Activated T-cell treated with anti-CD3 and anti-CD28 coated beads, Interleukin-2, amount 50 U/mL, for 72 hours (primary cell): ENCODE measurements around the gene SLC44A1. TPM values are rescaled to one million over a fixed set of nuclear protein-coding genes. Genes with fewer than 3 reads are reported as not detected.

Source experiments
- ATAC-seq, 2 donors: fragments of 150-1000 bp; cut with Tn5 transposase; replicated peaks in 1 of 2; 2 replicates each; pipeline ENCODE4 v1.10.0; 2021; ENCODE audit warnings: moderate library complexity in 2 of 2, mild to moderate bottlenecking in 1 of 2
- DNase-seq, 2 donors: peaks; one replicate each; pipeline ENCODE4 v3.0.0; 2021 to 2022; ENCODE audit warnings: mixed read lengths in 1 of 2
- H3K27ac Mint-ChIP-seq: one replicate; pipeline ENCODE4 v1.8.0; 2022; ENCODE audit warnings: mild to moderate bottlenecking, moderate library complexity, mixed read lengths
- H3K27me3 Mint-ChIP-seq: one replicate; pipeline ENCODE4 v1.8.0; 2022; ENCODE audit warnings: low read depth, mixed read lengths
- H3K36me3 Mint-ChIP-seq, 2 donors: one replicate each; pipeline ENCODE4 v1.8.0; 2022; ENCODE audit warnings: mixed read lengths in 2 of 2, mild to moderate bottlenecking in 1 of 2; ENCODE audit not compliant: insufficient read depth in 2 of 2
- H3K4me1 Mint-ChIP-seq: one replicate; pipeline ENCODE4 v1.8.0; 2022; ENCODE audit warnings: low read depth, mixed read lengths
- H3K4me3 Mint-ChIP-seq, 2 donors: one replicate each; pipeline ENCODE4 v1.8.0; 2022; ENCODE audit warnings: mild to moderate bottlenecking in 2 of 2, mixed read lengths in 2 of 2, moderate library complexity in 2 of 2
- H3K9me3 Mint-ChIP-seq, 2 donors: one replicate each; pipeline ENCODE4 v1.8.0; 2022; ENCODE audit warnings: mixed read lengths in 2 of 2
- total RNA-seq, 2 donors: library from RNA; stranded (reverse); gene quantifications; one replicate each; pipeline ENCODE4 v1.2.3, GENCODE V29; 2022

The SLC44A1 gene
- total RNA-seq, 2 donors from 2014 or later, result 10.0 to 11.8 TPM

DNA sequence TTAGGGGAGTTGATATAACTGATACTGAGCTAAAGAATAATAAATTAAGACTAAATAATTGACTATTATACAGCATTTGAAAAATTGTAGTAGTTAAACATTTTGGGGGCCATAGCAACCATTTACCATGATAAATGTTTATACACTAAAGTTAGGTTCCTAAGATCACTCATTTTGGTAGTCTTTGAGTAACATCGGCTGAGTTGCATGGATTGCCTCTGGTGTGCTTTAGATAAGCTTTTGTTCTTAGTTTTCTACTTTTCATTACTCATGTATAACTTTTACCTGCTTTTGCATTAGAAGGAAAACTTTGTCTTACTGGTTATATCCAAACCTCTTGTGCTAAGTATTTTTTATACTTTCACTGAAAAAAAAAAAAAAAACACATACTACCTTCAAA lies 101.2 kb downstream of the SLC44A1 start:
- Mint-ChIP-seq H3K4me1 (peaks cover 14% of the 10 kb centered on the region), H3K9me3 (no peaks in the 10 kb centered on the region), H3K27ac (no peak overlapping the region), H3K27me3 (no peaks in the 10 kb centered on the region), H3K4me3 (no peak overlapping the region), H3K36me3 (no peaks in the 10 kb centered on the region)
- ATAC-seq (no peak), DNase-seq (no peak)

DNA sequence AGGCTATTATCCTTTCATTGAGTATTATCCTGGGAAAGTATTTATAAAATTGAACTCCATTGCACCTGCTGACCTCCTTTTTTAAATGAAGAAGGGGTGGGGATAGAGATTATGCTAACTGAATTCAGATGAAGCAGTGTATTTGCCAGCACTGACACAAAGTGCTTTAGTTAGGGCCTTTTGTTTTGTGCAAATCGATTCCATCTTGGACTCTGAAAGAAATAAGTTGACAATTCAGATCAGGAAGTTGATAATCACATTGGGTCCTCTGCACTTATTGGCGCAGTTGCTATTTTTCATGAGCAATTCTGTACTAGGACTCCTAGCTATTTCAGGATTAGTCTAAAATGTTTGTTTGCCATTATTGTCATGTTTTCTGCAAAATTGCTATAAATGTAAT lies 101.8 kb downstream of the SLC44A1 start:
- H3K27me3 Mint-ChIP-seq, result no peaks in the 10 kb centered on the region

GRCh38 chr9:105354448-105354847 lies 110.0 kb downstream of the SLC44A1 start:
- H3K9me3 Mint-ChIP-seq, result no peaks in the 10 kb centered on the region
- ATAC-seq (no peak), DNase-seq (no peak)
- peaks cover 13% of the 10 kb centered on the region for H3K27me3 Mint-ChIP-seq
- peaks cover 0 to 3% of the 10 kb centered on the region in 2 donors for H3K36me3 Mint-ChIP-seq
- H3K27ac Mint-ChIP-seq, result no peak overlapping the region
- peaks cover under 1% of the 10 kb centered on the region for H3K4me1 Mint-ChIP-seq
- H3K4me3 Mint-ChIP-seq, result no peak overlapping the region

More for the DNA sequence above, 101.8 kb downstream of the SLC44A1 start:
- Mint-ChIP-seq H3K9me3 (no peaks in the 10 kb centered on the region), H3K36me3 (no peaks in the 10 kb centered on the region), H3K4me3 (no peak overlapping the region), H3K4me1 (peaks cover 10% of the 10 kb centered on the region), H3K27ac (no peak overlapping the region)
- DNase-seq, result no peak
- ATAC-seq, result no peak

- ATAC-seq (peak in 1 of 2 donors; percentile 32), DNase-seq (peak in 1 of 2 donors; percentile 2)
- no peaks in the 10 kb centered on the region for H3K9me3 Mint-ChIP-seq
- peaks cover 14% of the 10 kb centered on the region for H3K4me1 Mint-ChIP-seq
- peaks cover 2 to 3% of the 10 kb centered on the region in 2 donors for H3K36me3 Mint-ChIP-seq
- H3K27me3 Mint-ChIP-seq, result peaks cover 13% of the 10 kb centered on the region
- H3K4me3 Mint-ChIP-seq, result no peak overlapping the region
- H3K27ac Mint-ChIP-seq, result no peak overlapping the region
These were observed 111.3 kb downstream of the SLC44A1 start for GRCh38 chr9:105355781-105356180.

GRCh38 chr9:105357937-105358336 lies 113.5 kb downstream of the SLC44A1 start:
- Mint-ChIP-seq H3K27ac (no peak overlapping the region), H3K9me3 (no peaks in the 10 kb centered on the region), H3K27me3 (peaks cover 13% of the 10 kb centered on the region), H3K4me3 (no peak overlapping the region), H3K4me1 (peaks cover 20% of the 10 kb centered on the region), H3K36me3 (peaks cover 2 to 5% of the 10 kb centered on the region in 2 donors)
- peak in 1 of 2 donors; percentile 20 for DNase-seq
- ATAC-seq, result peak; percentile 11 to 12

- peak; percentile 95 to 97 for ATAC-seq
- DNase-seq, result peak; percentile 78 to 81
- Mint-ChIP-seq H3K4me1 (peaks cover 20% of the 10 kb centered on the region), H3K36me3 (peaks cover 2 to 5% of the 10 kb centered on the region in 2 donors), H3K9me3 (no peaks in the 10 kb centered on the region), H3K27me3 (peaks cover 18% of the 10 kb centered on the region), H3K4me3 (no peak overlapping the region), H3K27ac (peak overlapping the region; percentile 9)
These were observed 115.4 kb downstream of the SLC44A1 start for GRCh38 chr9:105359892-105360291.

GRCh38 chr9:105360344-105360743 lies 115.9 kb downstream of the SLC44A1 start:
- peaks cover 18% of the 10 kb centered on the region for H3K27me3 Mint-ChIP-seq
- H3K36me3 Mint-ChIP-seq, result peaks cover 2 to 5% of the 10 kb centered on the region in 2 donors
- H3K4me3 Mint-ChIP-seq, result no peak overlapping the region
- no peak overlapping the region for H3K27ac Mint-ChIP-seq
- DNase-seq (no peak), ATAC-seq (peak; percentile 26 to 33)
- no peaks in the 10 kb centered on the region for H3K9me3 Mint-ChIP-seq
- H3K4me1 Mint-ChIP-seq, result peaks cover 20% of the 10 kb centered on the region

- H3K27ac Mint-ChIP-seq, result no peak overlapping the region
- peaks cover 18% of the 10 kb centered on the region for H3K27me3 Mint-ChIP-seq
- peaks cover 20% of the 10 kb centered on the region for H3K4me1 Mint-ChIP-seq
- H3K4me3 Mint-ChIP-seq, result no peak overlapping the region
- H3K36me3 Mint-ChIP-seq, result peaks cover 4 to 5% of the 10 kb centered on the region in 2 donors
- no peak for DNase-seq
- ATAC-seq, result no peak
- H3K9me3 Mint-ChIP-seq, result no peaks in the 10 kb centered on the region
These were observed 117.4 kb downstream of the SLC44A1 start for GRCh38 chr9:105361873-105362272.

DNA sequence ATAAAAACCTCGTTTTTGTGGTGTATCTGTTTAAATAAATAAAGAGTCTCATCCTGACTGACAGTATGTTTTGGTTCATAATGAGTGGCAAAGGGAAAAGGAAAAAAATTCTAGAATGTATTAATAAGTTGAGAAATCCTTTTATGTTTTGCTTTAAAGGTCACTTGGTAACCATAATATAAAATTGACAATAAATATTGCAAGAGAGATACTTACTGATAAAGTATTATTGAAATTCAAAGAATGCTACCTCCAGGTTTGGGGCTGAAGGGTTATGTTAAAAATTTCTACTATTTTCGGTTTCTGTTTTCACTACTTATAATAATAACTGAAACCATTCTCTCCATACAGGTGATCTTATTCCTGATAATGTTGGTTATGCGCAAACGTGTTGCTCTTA lies 118.0 kb downstream of the SLC44A1 start:
- ATAC-seq (no peak), DNase-seq (no peak)
- H3K36me3 Mint-ChIP-seq, result peaks cover 4 to 5% of the 10 kb centered on the region in 2 donors
- no peaks in the 10 kb centered on the region for H3K9me3 Mint-ChIP-seq
- H3K4me1 Mint-ChIP-seq, result peaks cover 20% of the 10 kb centered on the region
- no peak overlapping the region for H3K4me3 Mint-ChIP-seq
- H3K27ac Mint-ChIP-seq, result no peak overlapping the region
- H3K27me3 Mint-ChIP-seq, result peaks cover 18% of the 10 kb centered on the region

- Mint-ChIP-seq H3K27ac (no peak overlapping the region), H3K9me3 (no peaks in the 10 kb centered on the region), H3K4me3 (no peak overlapping the region), H3K27me3 (peaks cover 7% of the 10 kb centered on the region), H3K4me1 (peaks cover 20% of the 10 kb centered on the region), H3K36me3 (peaks cover 2 to 4% of the 10 kb centered on the region in 2 donors)
- no peak for DNase-seq
- no peak for ATAC-seq
These were observed 119.4 kb downstream of the SLC44A1 start for GRCh38 chr9:105363837-105364236.

- ATAC-seq (no peak), DNase-seq (no peak)
- Mint-ChIP-seq H3K27ac (no peak overlapping the region), H3K4me1 (peaks cover 5% of the 10 kb centered on the region), H3K36me3 (peaks cover 0 to 1% of the 10 kb centered on the region in 2 donors), H3K9me3 (no peaks in the 10 kb centered on the region), H3K4me3 (no peak overlapping the region), H3K27me3 (no peaks in the 10 kb centered on the region)
These were observed 125.5 kb downstream of the SLC44A1 start for GRCh38 chr9:105369911-105370310.

GRCh38 chr9:105373723-105374122 lies 129.3 kb downstream of the SLC44A1 start:
- no peak overlapping the region for H3K27ac Mint-ChIP-seq
- no peaks in the 10 kb centered on the region for H3K36me3 Mint-ChIP-seq
- ATAC-seq (no peak), DNase-seq (no peak)
- H3K4me1 Mint-ChIP-seq, result peaks cover 5% of the 10 kb centered on the region
- H3K9me3 Mint-ChIP-seq, result no peaks in the 10 kb centered on the region
- H3K27me3 Mint-ChIP-seq, result no peaks in the 10 kb centered on the region
- H3K4me3 Mint-ChIP-seq, result no peak overlapping the region

DNA sequence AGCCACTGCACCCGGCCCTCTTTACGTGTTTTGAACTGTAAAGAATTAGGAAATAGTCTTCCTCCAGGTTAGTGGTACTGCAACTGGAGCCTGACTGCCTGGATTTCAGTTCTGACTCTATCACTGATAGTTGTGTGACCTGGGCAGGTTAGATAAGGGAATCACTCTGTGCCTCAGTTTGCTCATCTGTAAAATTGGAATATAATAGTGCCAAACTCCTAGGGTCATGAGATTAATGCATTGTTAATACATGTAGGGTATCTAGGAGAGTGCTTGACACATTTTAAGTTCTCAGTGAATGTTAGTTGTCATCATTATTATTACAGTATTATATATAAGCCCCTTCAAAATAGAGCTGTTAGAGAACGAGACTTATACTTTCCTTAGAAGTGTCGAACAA lies 130.9 kb downstream of the SLC44A1 start:
- DNase-seq (no peak), ATAC-seq (no peak)
- Mint-ChIP-seq H3K4me3 (no peak overlapping the region), H3K9me3 (no peaks in the 10 kb centered on the region), H3K27ac (no peak overlapping the region), H3K27me3 (no peaks in the 10 kb centered on the region), H3K36me3 (peaks cover 0 to 1% of the 10 kb centered on the region in 2 donors), H3K4me1 (peaks cover 5% of the 10 kb centered on the region)

DNA sequence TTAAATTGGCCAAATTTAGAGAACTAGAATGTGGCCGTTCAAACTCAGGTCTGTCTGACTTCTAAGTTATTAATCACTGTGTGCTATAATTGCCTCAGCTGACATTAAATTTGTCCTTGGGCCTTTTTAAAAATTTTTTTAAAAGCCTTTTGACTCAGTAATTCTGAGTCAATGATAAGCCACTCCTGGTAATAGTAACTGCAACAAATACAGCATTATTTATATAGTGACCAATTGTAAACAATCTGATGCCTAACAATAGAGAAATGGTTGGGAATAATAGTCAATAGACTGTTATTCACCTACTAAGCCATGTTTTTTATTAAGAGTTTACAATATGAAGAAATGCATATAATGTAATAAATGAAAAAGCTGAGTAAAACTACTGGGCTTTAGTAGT lies 132.4 kb downstream of the SLC44A1 start:
- no peaks in the 10 kb centered on the region for H3K4me1 Mint-ChIP-seq
- no peak overlapping the region for H3K4me3 Mint-ChIP-seq
- H3K9me3 Mint-ChIP-seq, result no peaks in the 10 kb centered on the region
- no peak for ATAC-seq
- H3K36me3 Mint-ChIP-seq, result peaks cover 0 to 3% of the 10 kb centered on the region in 2 donors
- H3K27ac Mint-ChIP-seq, result no peak overlapping the region
- DNase-seq, result no peak
- no peaks in the 10 kb centered on the region for H3K27me3 Mint-ChIP-seq
